ENCODE data around the gene SFXN2.

DNA sequence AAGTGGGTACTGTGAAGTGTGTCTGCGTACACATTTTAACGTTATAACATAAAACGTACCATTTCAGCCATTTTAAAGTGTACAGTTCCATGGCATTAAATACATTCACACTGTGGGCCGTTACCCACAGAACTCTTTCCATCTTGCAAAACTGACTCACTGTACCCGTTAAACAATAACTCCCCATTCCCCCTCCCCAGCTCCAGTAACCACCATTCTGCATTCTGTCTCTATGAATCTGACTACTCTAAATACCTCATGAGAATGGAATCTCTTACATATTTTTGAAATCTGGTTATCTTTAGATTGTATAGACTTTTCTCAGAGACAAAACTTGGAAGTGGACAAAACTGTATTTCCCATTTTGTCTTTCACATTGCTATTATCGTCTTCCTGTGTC is 9.5 kb upstream of the SFXN2 start:
- TF ChIP-seq, protein P1, sequence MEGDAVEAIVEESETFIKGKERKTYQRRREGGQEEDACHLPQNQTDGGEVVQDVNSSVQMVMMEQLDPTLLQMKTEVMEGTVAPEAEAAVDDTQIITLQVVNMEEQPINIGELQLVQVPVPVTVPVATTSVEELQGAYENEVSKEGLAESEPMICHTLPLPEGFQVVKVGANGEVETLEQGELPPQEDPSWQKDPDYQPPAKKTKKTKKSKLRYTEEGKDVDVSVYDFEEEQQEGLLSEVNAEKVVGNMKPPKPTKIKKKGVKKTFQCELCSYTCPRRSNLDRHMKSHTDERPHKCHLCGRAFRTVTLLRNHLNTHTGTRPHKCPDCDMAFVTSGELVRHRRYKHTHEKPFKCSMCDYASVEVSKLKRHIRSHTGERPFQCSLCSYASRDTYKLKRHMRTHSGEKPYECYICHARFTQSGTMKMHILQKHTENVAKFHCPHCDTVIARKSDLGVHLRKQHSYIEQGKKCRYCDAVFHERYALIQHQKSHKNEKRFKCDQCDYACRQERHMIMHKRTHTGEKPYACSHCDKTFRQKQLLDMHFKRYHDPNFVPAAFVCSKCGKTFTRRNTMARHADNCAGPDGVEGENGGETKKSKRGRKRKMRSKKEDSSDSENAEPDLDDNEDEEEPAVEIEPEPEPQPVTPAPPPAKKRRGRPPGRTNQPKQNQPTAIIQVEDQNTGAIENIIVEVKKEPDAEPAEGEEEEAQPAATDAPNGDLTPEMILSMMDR (IDR thresholded peaks at IDR 0.05), result no peak
- no peak for TF ChIP-seq POLR2A (IDR thresholded peaks at IDR 0.05; ENCODE audit: low read length)
- TF ChIP-seq, protein P2, sequence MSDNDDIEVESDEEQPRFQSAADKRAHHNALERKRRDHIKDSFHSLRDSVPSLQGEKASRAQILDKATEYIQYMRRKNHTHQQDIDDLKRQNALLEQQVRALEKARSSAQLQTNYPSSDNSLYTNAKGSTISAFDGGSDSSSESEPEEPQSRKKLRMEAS (IDR thresholded peaks at IDR 0.05), result no peak
- no peak for TF ChIP-seq FOXS1 (CRISPR knock-in tag; IDR thresholded peaks at IDR 0.05)
- no peak for TF ChIP-seq EHF (CRISPR knock-in tag; IDR thresholded peaks at IDR 0.05)
